Daoy (cell line): Measurements from ENCODE around the gene ANKRD66. TPM values are rescaled to one million over a fixed set of nuclear protein-coding genes. Genes with fewer than 3 reads are reported as not detected.
"Not testable (repeated sequence)": the region's sequence is repeated elsewhere in the genome, so short reads cannot be mapped to it uniquely, and the experiment has no call there.

Experiments
- DNase-seq: peaks from one replicate; pipeline ENCODE4 v3.0.0-alpha.2; 2015; ENCODE audit warnings: low read depth
- total RNA-seq: library from RNA; depleted of rRNA; stranded (reverse); fragments of >200 nt; shearing (Covaris generic); gene quantifications from 2 replicates; pipeline ENCODE4 v1.2.3, GENCODE V29; 2014

Gene ANKRD66
- total RNA-seq, 1 experiment from 2014 or later, result not detected

DNA sequence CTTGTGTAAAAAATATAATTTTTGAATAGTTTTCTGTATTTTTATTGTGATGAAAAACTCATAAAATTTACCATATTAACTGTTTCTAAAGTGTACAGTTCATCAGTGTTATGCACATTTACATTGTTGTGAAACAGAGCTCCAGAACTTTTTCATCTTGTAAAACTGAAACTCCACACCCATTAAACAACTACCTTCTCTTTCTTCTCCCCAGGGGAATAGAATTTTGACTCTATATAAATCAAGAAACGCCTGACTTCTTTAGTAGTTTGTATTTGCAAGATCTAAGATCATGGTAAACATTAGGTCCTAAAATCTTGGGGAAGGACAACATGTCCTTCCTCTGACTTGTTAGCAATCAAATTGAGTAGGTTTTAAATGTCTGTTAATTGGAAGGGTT lies 9.1 kb downstream of the ANKRD66 start:
- DNase-seq, result no peak

DNA sequence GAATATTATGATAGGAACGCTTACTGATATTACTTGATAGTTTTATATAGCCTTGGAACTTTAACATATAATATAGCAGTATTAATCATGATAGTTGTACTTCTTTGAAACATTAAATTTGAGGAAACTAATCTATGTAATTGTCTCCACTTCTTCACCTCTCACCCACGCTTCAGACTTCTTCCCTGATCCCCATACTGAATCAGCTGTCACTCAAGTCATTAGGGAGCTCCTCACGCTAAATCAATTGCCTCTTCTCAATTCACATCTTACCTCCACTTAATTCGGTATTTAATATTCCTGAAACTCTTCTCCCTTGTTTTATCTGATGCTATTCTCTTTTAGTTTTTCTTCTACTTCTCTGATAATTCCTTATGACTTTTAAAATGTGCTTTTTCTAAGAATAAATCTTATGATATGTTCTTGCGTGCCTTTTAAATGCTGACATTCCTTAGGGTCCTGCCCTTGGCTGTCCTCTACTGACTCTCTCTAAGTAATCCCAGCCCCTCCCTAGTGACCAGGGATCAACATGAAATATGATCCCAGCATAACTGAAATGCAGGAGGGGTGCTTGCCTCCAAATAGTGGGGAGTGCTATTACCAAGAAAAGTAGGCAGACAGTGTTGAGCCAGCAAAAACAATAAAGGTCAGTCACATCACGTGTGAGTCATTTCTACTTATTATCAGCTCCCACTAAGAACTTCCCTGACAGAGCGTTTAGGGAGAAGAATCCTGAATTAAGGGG lies 9.9 kb downstream of the ANKRD66 start:
- peak; percentile 28 for DNase-seq

DNA sequence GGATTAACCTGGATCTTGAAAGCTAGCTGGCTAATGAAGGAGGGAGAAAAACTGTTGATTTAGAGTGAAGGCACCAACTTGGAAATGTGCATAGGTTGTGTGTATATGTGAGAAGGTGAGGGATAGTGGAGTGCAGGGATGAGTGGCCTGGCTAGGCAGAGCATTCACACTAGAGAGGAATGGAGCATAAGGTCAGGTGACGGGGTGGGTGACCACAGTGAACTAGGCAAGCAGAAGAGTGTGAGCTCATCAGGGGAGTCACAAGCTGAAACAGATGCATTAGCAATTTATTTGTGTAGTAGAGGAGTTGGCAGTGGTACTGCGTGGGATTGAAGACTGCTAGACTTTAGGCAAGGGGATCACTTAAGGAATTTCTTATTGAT lies 10.5 kb downstream of the ANKRD66 start:
- DNase-seq, result peak; percentile 36

DNA sequence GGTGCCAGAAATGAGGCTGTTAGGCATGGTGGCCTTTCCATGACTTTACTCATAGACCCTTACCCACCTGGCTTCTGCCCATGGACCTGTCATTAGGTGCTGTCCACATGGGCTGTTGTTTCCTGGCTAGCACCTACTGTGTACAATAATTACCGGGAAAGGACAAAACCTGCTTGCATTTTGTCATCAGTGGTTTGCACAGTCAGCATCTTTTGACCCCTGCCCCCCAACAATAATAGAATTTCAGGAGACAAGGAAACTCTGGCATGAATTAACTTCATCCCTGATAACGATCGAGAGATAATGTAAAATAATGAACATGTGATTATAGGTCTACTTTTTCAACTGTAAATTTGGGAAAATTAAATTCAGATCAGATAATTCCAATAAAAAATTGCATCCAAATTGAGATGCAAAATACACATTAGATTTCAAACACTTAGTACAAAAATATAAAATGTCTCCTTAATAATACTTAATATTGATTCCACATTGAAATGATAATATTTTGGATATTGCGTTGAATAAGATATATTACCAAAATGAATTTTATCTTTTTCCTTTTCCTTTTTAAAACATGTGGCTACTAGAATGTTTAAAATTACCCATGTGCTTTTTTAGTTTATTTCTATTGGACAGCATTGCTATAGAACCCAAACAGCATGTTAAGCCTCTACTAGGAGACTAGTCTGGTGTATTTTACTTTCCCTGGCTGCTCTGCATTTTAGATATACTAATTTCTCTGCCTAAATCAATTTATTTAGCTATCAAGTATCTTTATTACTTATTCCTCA lies 12.4 kb downstream of the ANKRD66 start:
- DNase-seq, result no peak

DNA sequence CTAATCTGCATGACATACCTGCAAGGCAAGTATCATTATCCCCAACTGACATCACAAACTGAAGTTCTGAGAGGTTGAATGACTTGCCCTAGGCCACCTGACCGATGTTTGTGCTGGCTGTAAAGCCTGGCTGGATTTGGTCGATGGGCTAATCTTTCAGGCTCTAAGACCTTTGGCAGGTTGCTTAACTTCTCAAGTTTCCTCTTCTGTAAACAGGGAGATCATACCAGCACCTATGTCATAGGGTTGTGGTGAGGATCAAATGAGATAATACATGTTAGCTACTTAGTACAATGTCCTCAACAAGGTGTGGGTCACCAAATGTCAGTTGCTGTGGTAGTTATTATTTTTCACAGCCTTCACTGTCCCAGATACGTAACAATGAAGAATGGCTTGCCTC lies 14.2 kb downstream of the ANKRD66 start:
- DNase-seq, result no peak

DNA sequence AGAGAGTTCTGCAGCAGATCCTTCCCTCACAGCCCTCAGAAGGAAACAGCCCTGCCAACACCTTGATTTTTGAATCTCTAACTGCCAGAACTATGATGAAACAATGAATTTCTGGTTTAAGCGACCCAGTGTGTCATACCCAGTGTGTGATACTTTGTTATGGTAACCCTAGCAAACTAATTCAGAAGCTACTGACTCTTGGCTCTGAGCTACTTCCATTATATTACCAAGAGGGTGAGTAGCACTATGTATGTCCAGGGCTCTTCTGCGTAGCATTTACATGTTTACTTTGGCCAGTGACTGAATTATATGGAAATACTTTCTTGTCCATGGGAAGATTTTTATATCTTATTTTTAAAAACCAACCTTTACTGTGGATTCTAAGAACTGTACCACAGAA lies 16.7 kb downstream of the ANKRD66 start:
- DNase-seq, result no peak

DNA sequence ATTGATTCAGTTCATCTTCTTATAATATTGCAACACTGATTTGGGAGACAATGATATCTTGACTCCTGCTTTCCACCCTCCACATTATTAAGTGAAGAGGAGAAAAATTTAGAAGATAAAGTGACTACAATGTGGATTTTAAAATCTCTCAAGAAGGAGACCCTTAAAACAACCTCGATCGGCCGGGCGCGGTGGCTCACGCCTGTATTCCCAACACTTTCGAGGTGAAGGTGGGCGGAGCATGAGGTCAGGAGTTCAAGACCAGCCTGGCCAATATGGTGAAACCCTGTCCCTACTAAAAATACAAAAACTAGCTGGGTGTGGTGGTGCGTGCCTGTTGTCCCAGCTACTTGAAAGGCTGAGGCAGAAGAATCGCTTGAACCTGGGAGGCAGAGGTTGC lies 17.5 kb downstream of the ANKRD66 start:
- not testable (repeated sequence) for DNase-seq

DNA sequence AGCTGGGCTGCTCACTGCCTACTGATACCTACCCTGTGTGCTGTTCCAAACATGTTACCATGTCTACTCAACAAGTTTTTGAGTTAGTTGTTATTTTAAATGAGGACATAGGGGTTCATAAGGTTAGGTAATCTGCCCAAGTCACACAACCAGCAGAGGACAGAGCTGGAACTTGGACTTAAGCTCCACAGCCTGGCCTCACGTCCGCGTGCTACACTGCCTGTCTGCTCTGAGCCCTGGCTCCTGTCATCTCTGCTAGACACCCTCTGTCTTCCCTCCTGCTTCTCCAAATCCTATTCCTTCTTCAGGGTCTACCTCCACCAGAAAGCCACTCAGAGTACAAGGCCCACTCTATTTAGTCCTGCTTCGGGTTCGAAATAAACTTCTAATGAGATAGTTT lies 18.2 kb downstream of the ANKRD66 start:
- no peak for DNase-seq

DNA sequence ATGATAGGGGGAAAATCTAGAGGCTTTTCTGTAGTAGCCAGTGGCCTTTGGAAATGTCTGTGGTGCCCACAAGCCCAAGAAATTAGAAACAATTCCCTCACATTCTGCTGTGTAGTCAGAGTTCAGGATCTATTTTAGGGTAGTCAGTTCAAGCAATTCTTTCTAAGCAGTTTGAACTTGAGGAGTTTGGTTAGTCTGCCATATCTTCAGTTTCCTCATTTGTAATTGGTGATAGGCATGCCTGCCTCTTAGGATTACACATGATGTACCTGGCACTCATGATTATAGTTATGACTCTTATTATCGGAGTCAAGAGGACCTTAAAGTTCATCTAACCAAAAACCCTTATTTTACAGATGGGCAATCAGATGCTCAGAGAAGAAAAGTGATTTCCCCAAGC lies 25.3 kb downstream of the ANKRD66 start:
- no peak for DNase-seq

DNA sequence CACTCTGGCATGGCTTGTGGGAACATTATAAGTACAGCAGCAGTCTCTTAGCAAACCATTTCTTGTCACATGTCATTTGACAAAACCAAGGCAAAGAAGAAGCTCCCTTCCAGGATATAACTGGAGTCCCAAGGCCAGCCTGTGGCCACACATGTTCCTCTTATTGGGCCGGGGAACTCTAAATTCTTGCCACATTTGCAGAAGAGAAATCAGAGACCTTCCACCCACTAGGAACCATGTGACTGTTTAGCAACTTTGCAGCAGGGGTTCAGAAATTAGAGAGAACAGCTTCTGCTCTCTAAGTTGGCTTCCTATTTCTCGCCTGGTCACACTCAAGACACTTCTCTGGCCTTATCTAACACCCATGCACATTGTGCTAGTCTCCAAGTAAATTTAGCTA lies 26.0 kb downstream of the ANKRD66 start:
- no peak for DNase-seq

DNA sequence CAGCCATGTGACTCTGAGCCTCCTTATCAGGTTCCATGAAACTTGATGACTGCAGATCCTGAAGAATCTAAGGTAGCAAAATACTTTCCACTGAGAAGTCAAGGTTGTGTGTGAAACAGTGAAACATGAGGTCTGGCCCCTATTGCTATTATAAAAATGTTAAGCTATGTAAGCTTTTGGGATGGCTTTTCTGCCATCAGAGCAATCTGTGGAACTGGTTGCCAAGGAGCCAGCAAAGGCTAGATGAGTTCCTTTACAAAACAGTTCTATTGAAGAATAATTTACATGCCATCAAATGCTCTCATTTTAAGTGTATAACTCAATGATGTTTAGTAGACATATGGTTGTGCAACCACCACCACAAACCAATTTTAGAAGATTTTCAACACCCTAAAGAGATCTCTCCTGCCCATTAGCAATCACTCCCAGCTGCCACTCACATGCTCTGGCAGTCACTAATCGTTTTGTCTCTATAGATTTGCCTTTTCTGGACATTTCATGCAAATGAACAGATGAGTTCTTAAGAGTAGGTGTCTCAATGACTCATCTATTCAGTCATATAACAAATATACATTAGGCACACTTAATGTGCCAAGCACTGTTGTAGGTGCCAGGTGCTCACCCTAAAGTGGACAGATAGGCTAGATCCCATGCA lies 26.6 kb downstream of the ANKRD66 start:
- no peak for DNase-seq

DNA sequence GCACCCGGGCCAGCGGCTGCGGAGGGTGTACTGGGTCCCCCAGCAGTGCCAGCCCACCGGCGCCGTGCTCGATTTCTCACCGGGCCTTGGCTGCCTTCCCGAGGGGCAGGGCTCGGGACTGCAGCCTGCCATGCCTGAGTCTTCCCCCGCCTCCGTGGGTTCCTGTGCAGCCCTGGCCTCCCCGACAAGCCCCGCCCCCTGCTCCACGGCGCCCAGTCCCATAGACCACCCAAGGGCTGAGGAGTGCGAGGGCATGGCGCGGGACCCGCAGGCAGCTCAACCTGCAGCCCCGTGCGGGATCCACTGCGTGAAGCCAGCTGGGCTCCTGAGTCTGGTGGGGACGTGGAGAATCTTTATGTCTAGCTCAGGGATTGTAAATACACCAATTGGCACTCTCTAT lies 28.0 kb downstream of the ANKRD66 start:
- DNase-seq, result not testable (repeated sequence)

DNA sequence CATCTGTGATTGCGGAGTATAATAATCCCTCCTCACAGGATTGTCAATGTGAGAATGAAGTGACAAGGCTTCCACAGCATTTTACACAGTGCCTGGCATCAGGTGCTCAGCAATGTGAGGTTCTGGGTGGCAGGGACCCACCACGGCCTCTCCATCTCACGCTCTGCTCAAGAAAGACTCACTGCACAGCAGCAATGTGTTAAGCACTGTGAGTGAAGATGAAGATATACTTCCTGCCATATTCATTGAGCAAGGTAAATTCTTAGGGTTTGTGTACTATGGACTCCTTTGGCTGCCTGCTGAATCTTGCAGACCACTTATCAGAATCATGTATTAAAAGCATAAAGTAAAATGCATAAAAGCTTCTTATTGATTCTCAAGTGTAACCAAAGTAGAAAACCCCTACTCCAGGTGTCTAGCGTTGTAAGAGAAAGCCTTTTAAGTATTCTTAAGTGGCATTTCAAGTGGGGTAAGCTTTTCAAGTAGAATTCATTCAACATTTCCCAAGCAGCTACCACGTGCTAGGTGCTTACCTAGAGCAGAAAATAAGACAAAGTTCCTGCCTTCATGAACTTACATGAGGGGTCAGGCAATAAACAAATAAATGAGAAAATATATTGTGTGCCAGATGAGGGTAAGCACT lies 29.5 kb downstream of the ANKRD66 start:
- DNase-seq, result no peak

DNA sequence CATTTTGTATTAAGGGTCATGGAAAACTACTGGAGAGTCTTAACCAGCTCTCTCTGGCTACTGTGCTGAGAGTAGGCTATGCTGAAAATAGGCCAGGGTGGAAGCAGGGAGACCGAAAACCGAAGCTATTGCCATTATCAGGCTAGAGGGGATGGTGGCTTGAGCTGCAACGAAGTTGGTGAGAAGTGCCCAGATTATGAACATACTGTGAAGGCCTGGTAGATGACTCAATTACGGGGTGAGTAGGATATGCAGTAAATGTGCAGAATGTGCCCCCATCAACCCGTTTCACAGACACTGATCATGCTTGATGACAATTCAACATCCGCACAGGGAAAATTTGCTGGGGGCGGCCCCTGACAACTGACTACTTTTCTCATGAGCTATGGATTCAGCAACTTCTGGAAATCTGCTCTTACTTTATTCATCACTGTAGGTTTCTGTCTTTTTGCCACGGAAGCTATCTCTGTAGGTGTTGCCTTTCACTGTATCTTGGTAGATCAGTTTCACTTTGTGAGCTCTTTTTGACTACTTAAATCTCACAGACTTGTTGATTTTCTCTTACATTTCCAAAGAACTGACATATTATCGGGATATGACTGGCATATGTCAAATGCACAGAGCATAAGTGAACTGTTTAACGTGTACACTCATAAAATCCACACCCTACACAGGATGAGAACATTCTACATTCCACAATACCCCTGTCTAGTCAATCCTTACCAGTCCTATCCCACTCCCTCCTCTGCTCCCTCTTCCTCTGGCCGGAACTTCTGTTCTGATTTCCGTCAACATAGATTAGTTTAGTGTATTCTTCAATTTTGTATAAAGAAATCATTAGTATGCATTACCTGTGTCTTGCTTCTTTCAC lies 31.0 kb downstream of the ANKRD66 start:
- DNase-seq, result no peak

DNA sequence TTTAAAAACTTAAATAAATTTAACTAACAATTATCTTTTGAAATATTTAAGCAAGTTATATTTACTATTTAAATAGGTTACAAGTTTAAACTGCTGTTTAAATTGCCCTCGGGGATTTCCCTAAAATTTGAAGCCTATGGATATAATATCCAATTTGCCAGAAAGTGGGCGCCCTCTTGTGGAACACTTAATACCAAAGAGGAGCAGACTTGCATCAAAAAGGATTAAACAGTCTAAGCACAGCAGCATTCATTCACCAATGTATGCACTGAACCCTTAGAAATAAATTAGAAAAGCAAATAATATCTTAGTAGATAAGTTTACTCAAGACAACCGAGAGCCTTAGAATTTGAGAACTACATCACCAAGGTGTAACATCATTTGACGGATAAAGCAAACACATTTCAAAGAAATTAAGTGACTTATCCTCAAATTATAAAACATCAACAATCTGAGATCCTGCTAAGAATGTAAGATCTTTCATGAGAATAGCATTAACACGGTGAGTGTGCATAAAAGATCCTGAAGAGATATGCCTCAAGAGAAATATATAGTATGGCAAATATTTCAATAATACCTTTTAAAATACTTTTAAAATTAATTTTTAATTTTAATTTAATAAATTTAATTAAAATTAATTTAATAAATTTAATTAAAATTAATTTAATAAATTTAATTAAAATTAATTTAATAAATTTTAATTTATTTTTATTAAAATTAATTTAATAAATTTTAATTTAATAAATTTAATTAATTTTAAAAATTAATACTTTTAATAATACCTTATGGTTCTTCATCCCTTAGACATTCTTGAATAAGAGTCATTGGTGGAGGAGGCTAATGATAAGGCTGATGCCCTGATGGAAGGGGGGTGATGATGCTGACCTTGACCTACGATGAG lies 35.0 kb downstream of the ANKRD66 start:
- DNase-seq, result peak; percentile 67

DNA sequence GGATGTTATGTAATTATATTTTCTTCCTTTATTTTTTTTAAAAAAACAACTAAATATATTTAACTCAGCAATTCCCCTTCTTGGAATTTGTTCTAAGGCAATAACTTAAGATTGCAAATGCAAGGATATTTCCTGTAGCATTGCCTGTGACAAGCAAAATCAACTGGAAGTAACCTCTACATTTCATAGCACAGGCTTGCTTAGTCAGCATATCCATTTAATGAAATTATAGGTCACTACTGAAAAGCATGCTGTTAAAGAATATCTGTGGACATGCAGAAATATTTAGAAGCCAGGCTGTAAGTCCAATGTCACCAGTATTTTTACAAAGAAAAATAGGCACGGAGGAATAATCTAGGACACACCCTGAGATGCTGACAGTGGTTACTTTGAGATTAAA lies 37.8 kb downstream of the ANKRD66 start:
- DNase-seq, result no peak

DNA sequence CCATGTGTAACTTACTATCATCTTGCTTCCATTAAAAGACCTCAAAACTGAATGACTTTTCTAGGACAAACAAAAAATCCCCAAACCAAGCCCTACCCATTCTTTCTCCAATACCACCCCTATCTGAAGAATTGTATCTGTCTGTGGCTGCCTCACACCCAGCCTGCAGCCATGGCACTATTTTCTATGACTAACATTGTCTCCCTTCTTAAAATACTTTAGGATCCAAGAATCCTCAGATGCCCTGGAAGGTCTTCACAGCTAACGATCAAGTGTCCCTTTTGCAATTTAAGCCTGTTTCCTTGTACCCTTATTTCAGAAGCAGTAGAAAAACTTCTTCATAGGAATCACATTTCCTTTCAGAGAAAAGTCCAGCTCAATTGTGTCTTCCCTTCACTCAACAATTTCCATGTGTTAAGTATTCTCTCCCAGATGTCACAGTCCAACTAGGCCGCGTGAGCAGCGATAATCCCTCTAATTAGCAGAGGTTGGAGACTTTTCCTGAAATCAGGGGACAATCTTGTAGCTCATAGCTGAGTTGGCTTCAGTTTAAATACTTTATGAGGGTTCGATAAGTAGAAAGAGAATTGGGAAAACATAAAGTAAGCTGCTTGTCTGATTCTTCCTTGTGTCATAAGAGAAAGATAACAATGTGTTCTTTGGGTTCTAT lies 41.3 kb downstream of the ANKRD66 start:
- DNase-seq, result no peak

DNA sequence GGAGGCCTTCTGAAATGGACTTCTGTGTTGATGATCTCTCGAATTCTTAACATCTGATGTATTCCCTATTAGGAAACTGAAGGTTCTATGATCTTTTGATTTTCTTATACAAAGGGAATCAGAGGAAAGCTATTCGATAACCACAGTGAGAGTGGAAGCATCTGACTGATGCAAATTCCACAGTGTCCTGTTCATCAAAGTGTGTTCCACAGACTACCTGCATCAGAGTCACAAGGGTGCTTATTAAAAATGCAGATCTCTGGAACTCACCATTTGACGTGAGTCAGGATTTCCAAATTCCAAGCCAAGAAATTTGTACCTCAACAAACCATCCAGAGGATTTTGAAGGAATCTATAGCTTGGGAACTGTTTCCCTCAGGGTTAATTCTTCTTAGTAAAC lies 42.1 kb downstream of the ANKRD66 start:
- no peak for DNase-seq

DNA sequence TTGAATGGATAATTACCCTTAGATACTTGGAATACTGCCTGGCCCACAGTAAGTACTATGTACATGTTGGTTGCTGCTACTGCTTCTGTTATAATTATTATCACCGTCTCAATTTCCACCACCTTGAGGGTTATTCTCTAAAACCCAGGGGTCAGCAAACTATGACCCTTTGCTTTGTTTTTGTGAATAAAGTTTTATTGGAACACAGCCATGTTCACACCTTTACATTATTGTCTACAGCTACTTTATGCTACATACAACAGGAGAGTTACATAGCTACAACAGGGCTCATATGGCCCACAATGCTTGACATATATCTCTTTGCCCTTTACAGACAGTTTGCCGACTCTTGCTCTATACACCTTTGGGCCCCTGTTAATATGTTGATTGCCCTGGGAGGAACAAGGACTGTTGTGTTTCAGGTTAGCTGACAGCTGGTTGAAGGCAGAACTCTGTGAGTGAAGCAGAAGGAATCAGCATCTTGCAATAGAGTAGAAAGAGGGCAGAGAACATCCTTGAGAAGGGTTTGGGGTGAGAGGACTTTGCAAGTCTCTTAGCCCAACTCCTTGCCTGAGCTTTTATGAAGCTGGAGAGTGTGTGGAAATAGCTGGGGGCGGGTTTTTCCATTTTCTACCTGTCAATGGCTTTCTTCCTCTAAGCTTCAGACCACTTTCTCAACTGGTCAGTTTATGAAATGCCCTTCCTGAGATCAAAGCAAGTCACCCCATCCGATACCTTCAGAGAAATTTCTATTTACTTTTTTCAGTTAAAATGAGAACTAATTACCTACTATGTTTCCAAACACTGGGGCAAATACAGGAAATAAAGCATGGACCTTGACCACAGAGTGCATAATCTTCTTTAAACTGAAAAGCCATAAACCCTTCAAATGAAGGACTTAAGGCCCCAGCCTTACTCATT lies 43.0 kb downstream of the ANKRD66 start:
- no peak for DNase-seq
